Liver (tissue), 9 donors: ENCODE measurements around the gene EEA1. TPM values are rescaled to one million over a fixed set of nuclear protein-coding genes. Genes with fewer than 3 reads are reported as not detected.

Experiments used
- DNase-seq: peaks from one replicate; pipeline ENCODE4 v3.0.0-alpha.2; 2017; ENCODE audit warnings: low spot score
- H3K27ac ChIP-seq, 2 donors: one replicate each; pipeline ENCODE4 v1.7.0; 2013; ENCODE audit warnings: inconsistent platforms in 2 of 2, low read length in 2 of 2, control low read depth in 1 of 2, low read depth in 1 of 2, mild to moderate bottlenecking in 1 of 2
- H3K27me3 ChIP-seq, 4 donors: one replicate each; pipeline versions ENCODE4 v1.6.1 to v1.7.0; 2013; ENCODE audit warnings: low read length in 3 of 4, inconsistent platforms in 1 of 4, mild to moderate bottlenecking in 1 of 4, moderate library complexity in 1 of 4; ENCODE audit not compliant: control insufficient read depth in 4 of 4, insufficient read depth in 4 of 4
- H3K36me3 ChIP-seq, 4 donors: one replicate each; pipeline versions ENCODE4 v1.6.1 to v1.7.0; 2013; ENCODE audit warnings: low read length in 3 of 4, mild to moderate bottlenecking in 3 of 4, low read depth in 1 of 4, moderate library complexity in 1 of 4; ENCODE audit not compliant: control insufficient read depth in 4 of 4, insufficient read depth in 3 of 4
- H3K4me1 ChIP-seq, 4 donors: one replicate each; pipeline versions ENCODE4 v1.6.1 to v1.7.0; 2013; ENCODE audit warnings: low read length in 3 of 4, mild to moderate bottlenecking in 3 of 4, moderate library complexity in 1 of 4; ENCODE audit not compliant: control insufficient read depth in 4 of 4, insufficient read depth in 4 of 4
- H3K4me3 ChIP-seq, 3 donors: one replicate each; pipeline versions ENCODE4 v1.6.1 to v1.7.0; 2013; ENCODE audit warnings: low read length in 3 of 3, control low read depth in 1 of 3, low read depth in 1 of 3, mild to moderate bottlenecking in 1 of 3
- H3K9ac ChIP-seq, 2 donors: one replicate each; pipeline ENCODE4 v1.7.0; 2013; ENCODE audit warnings: low read length in 2 of 2, mild to moderate bottlenecking in 2 of 2, moderate library complexity in 2 of 2, control low read depth in 1 of 2, low read depth in 1 of 2
- H3K9me3 ChIP-seq, 4 donors: one replicate each; pipeline versions ENCODE4 v1.6.1 to v1.7.0; 2013; ENCODE audit warnings: low read length in 3 of 4; ENCODE audit not compliant: control insufficient read depth in 4 of 4
- EGR1 ChIP-seq, 2 donors: IDR thresholded peaks; 2 replicates each; pipeline ENCODE4 v1.6.1; 2016 to 2018; ENCODE audit warnings: antibody characterized with exemption in 2 of 2, low read depth in 2 of 2
- FOXA2 ChIP-seq: IDR thresholded peaks from 2 replicates; pipeline ENCODE4 v1.6.1; 2016; ENCODE audit warnings: antibody characterized with exemption
- GABPA ChIP-seq, 2 donors: IDR thresholded peaks in 1 of 2; conservative IDR thresholded peaks in 1 of 2; 2 replicates each; pipeline ENCODE4 v1.6.1; 2016; ENCODE audit warnings: antibody characterized with exemption in 2 of 2, mild to moderate bottlenecking in 1 of 2, moderate library complexity in 1 of 2
- HNF4A ChIP-seq, 2 donors: conservative IDR thresholded peaks; 2 replicates each; pipeline ENCODE4 v1.6.1; 2016; ENCODE audit warnings: antibody characterized with exemption in 2 of 2, mild to moderate bottlenecking in 2 of 2
- HNF4G ChIP-seq: IDR thresholded peaks from 2 replicates; pipeline ENCODE4 v1.6.1; 2016; ENCODE audit warnings: antibody characterized with exemption
- JUND ChIP-seq, 2 donors: IDR thresholded peaks; 2 replicates each; pipeline ENCODE4 v1.6.1; 2016; ENCODE audit warnings: antibody characterized with exemption in 2 of 2
- NR2F2 ChIP-seq: IDR thresholded peaks from 2 replicates; pipeline ENCODE4 v1.6.1; 2016; ENCODE audit warnings: antibody characterized with exemption
- RAD21 ChIP-seq, 2 donors: IDR thresholded peaks; 2 replicates each; pipeline ENCODE4 v1.6.1; 2016; ENCODE audit warnings: antibody characterized with exemption in 2 of 2, mild to moderate bottlenecking in 2 of 2
- RXRA ChIP-seq, 2 donors: IDR thresholded peaks; 2 replicates each; pipeline ENCODE4 v1.6.1; 2017 to 2018; ENCODE audit warnings: antibody characterized with exemption in 2 of 2, mild to moderate bottlenecking in 1 of 2
- SP1 ChIP-seq: IDR thresholded peaks from 2 replicates; pipeline ENCODE4 v1.6.1; 2018; ENCODE audit warnings: antibody characterized with exemption, mild to moderate bottlenecking
- TAF1 ChIP-seq: conservative IDR thresholded peaks from 2 replicates; pipeline ENCODE4 v1.6.1; 2016; ENCODE audit warnings: antibody characterized with exemption, mild to moderate bottlenecking
- YY1 ChIP-seq: IDR thresholded peaks from 2 replicates; pipeline ENCODE4 v1.6.1; 2016; ENCODE audit warnings: antibody characterized with exemption, mild to moderate bottlenecking
- WGBS: extraction: QIAGEN DNeasy Blood & Tissue Kit; methylation state at CpG from one replicate; pipeline ENCODE4 v1.1.7; 2013; 5-methylcytosine and 5-hydroxymethylcytosine counted together
- polyA plus RNA-seq, 2 donors: library from polyadenylated mRNA; stranded (reverse) in 1 of 2; unstranded in 1 of 2; fragments of 200-250 nt in 1 of 2; fragments of >200 nt in 1 of 2; fragmentation: Nextera tagmentation in 1 of 2; extraction: Ambion mirVana in 1 of 2; gene quantifications; one replicate each; pipeline versions ENCODE4 v1.2.1 to v1.2.3, GENCODE V29; 2013 to 2015
- total RNA-seq, 2 donors: library from RNA; depleted of rRNA; stranded (reverse); fragments of >200 nt; gene quantifications; one replicate each; pipeline ENCODE4 v1.2.3, GENCODE V29; 2014
- TF ChIP-seq, protein P1 (sequence below): IDR thresholded peaks from 2 replicates; pipeline ENCODE4 v1.6.1; 2016; ENCODE audit warnings: antibody characterized with exemption
- TF ChIP-seq, protein P2 (sequence below): IDR thresholded peaks from 2 replicates; pipeline ENCODE4 v1.6.1; 2016; ENCODE audit warnings: antibody characterized with exemption
- TF ChIP-seq, protein P3 (sequence below): IDR thresholded peaks from 2 replicates; pipeline ENCODE4 v1.6.1; 2016; ENCODE audit warnings: antibody characterized with exemption, mild to moderate bottlenecking
- TF ChIP-seq, protein P4 (sequence below): IDR thresholded peaks from 2 replicates; pipeline ENCODE4 v1.6.1; 2016; ENCODE audit warnings: antibody characterized with exemption
- donor health status: healthy.
- donor health status: healthy.
- donor health status: healthy.
- donor health status: healthy.
- donor health status: healthy.

The EEA1 gene
- total and polyA plus RNA-seq, 4 donors: 2.5 to 15.8 (median 9.1) TPM

DNA sequence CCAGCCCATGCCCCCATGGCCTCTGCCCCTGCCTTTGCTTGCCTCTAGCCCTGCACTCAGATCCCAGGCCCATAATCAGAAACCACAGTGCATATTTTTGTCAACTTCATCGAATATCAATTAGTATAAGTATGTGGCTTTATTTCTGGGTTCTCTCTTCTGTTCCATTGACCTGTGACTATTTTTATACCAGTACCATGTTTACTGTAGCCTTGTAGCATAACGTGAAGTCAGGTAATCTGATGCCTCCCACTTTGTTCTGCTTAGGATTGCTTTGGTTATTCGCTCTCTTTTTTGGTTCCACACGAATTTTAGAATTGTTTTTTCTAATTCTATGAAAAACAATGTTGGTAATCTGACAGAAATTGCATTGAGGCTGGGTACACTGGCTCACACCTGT is 14.9 kb downstream of the EEA1 start:
- no peak for DNase-seq
- no peak overlapping the region for H3K4me3 ChIP-seq
- TF ChIP-seq, protein P1, sequence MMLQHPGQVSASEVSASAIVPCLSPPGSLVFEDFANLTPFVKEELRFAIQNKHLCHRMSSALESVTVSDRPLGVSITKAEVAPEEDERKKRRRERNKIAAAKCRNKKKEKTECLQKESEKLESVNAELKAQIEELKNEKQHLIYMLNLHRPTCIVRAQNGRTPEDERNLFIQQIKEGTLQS: no peak
- TF ChIP-seq, protein P2, sequence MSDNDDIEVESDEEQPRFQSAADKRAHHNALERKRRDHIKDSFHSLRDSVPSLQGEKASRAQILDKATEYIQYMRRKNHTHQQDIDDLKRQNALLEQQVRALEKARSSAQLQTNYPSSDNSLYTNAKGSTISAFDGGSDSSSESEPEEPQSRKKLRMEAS: no peak
- TF ChIP-seq TAF1 (no peak), HNF4A (conservative IDR thresholded peaks at IDR 0.05) (no peak), HNF4G (no peak), RAD21 (IDR thresholded peaks at IDR 0.05) (no peak), FOXA2 (no peak), SP1 (no peak), NR2F2 (no peak), JUND (IDR thresholded peaks at IDR 0.05) (no peak), YY1 (no peak)
- TF ChIP-seq, protein P3, sequence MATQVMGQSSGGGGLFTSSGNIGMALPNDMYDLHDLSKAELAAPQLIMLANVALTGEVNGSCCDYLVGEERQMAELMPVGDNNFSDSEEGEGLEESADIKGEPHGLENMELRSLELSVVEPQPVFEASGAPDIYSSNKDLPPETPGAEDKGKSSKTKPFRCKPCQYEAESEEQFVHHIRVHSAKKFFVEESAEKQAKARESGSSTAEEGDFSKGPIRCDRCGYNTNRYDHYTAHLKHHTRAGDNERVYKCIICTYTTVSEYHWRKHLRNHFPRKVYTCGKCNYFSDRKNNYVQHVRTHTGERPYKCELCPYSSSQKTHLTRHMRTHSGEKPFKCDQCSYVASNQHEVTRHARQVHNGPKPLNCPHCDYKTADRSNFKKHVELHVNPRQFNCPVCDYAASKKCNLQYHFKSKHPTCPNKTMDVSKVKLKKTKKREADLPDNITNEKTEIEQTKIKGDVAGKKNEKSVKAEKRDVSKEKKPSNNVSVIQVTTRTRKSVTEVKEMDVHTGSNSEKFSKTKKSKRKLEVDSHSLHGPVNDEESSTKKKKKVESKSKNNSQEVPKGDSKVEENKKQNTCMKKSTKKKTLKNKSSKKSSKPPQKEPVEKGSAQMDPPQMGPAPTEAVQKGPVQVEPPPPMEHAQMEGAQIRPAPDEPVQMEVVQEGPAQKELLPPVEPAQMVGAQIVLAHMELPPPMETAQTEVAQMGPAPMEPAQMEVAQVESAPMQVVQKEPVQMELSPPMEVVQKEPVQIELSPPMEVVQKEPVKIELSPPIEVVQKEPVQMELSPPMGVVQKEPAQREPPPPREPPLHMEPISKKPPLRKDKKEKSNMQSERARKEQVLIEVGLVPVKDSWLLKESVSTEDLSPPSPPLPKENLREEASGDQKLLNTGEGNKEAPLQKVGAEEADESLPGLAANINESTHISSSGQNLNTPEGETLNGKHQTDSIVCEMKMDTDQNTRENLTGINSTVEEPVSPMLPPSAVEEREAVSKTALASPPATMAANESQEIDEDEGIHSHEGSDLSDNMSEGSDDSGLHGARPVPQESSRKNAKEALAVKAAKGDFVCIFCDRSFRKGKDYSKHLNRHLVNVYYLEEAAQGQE: no peak
- TF ChIP-seq, protein P4, sequence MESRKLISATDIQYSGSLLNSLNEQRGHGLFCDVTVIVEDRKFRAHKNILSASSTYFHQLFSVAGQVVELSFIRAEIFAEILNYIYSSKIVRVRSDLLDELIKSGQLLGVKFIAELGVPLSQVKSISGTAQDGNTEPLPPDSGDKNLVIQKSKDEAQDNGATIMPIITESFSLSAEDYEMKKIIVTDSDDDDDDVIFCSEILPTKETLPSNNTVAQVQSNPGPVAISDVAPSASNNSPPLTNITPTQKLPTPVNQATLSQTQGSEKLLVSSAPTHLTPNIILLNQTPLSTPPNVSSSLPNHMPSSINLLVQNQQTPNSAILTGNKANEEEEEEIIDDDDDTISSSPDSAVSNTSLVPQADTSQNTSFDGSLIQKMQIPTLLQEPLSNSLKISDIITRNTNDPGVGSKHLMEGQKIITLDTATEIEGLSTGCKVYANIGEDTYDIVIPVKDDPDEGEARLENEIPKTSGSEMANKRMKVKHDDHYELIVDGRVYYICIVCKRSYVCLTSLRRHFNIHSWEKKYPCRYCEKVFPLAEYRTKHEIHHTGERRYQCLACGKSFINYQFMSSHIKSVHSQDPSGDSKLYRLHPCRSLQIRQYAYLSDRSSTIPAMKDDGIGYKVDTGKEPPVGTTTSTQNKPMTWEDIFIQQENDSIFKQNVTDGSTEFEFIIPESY: no peak
- no peak overlapping the region for H3K9ac ChIP-seq
- no peaks in the 10 kb centered on the region for H3K27me3 ChIP-seq
- no peaks in the 10 kb centered on the region for H3K9me3 ChIP-seq
- no peaks in the 10 kb centered on the region for H3K36me3 ChIP-seq
- 93% methylated on average over 4 of the region's 4 CpGs for WGBS
- H3K4me1 ChIP-seq: peaks cover 0 to 2% (median 0%) of the 10 kb centered on the region in 4 donors
- H3K27ac ChIP-seq: no peak overlapping the region

DNA sequence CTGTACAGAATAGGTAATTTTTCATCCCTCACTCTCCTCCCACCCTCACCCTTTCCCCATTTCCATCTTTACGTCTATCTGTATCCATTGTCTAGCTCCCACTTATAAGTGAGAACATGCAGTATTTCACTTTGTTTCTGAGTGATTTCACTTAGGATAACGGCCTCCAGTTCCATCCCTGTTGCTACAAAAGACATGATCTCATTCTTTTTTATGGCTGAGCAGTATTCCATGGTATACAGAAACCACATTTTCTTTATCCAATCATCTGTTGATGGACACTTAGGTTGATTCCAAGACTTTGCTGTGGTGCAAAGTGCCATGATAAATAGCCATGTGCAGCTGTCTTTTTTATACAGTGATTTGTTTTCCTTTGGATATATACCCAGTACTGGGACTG is 16.4 kb downstream of the EEA1 start:
- no peak overlapping the region for H3K9ac ChIP-seq
- no peak overlapping the region for H3K27ac ChIP-seq
- no peaks in the 10 kb centered on the region for H3K36me3 ChIP-seq
- no peak for DNase-seq
- H3K9me3 ChIP-seq: no peaks in the 10 kb centered on the region
- 97% methylated on average over 2 of the region's 2 CpGs for WGBS
- H3K4me1 ChIP-seq: peaks cover 0 to 2% (median 0%) of the 10 kb centered on the region in 4 donors
- H3K27me3 ChIP-seq: no peaks in the 10 kb centered on the region
- no peak overlapping the region for H3K4me3 ChIP-seq
- TF ChIP-seq RXRA (IDR thresholded peaks at IDR 0.05): no peak
- TF ChIP-seq SP1: no peak
- no peak for TF ChIP-seq YY1
- no peak for TF ChIP-seq RAD21 (IDR thresholded peaks at IDR 0.05)
- TF ChIP-seq, protein P4: no peak
- TF ChIP-seq EGR1 (IDR thresholded peaks at IDR 0.05; ENCODE audit: low read depth in 2 of 2): no peak
- TF ChIP-seq, protein P1: no peak
- TF ChIP-seq, protein P2: no peak
- no peak for TF ChIP-seq GABPA (IDR thresholded peaks at IDR 0.05 in 1 of 2, conservative IDR thresholded peaks at IDR 0.05 in 1 of 2)
